Mesenchymal stem cell (in vitro differentiated cells and primary cell): ENCODE data around the gene ABCA3.
A peak's percentile ranks its signal among the peaks of the same experiment; 100 is the strongest.

Source experiments
- DNase-seq: peaks from one replicate; pipeline ENCODE4 v3.0.0-alpha.2; 2013
- H2AFZ ChIP-seq: one replicate; pipeline ENCODE4 v1.6.1; 2013; ENCODE audit warnings: low read depth, mild to moderate bottlenecking, control low read depth, inconsistent platforms, low read length, moderate library complexity
- H2AK5ac ChIP-seq: 2 replicates; pipeline ENCODE4 v1.6.1; 2013; ENCODE audit warnings: low read length, moderate library complexity, mild to moderate bottlenecking, inconsistent platforms; ENCODE audit not compliant: severe bottlenecking
- H2BK120ac ChIP-seq: one replicate; pipeline ENCODE4 v1.6.1; 2013; ENCODE audit warnings: low read depth, mild to moderate bottlenecking, inconsistent platforms, low read length, moderate library complexity
- H2BK12ac ChIP-seq, 2 experiments: one replicate each; pipeline ENCODE4 v1.6.1; 2013; ENCODE audit warnings: inconsistent platforms in 2 of 2, low read length in 2 of 2, mild to moderate bottlenecking in 2 of 2, moderate library complexity in 2 of 2, control low read depth in 1 of 2
- H2BK15ac ChIP-seq: one replicate; pipeline ENCODE4 v1.6.1; 2013; ENCODE audit warnings: mild to moderate bottlenecking, low read depth, inconsistent platforms; ENCODE audit not compliant: poor library complexity, severe bottlenecking
- H2BK5ac ChIP-seq: 2 replicates; pipeline ENCODE4 v1.6.1; 2013; ENCODE audit warnings: low read depth, mild to moderate bottlenecking, low read length, control low read depth, inconsistent platforms; ENCODE audit not compliant: poor library complexity, severe bottlenecking
- H3K14ac ChIP-seq, 2 experiments: one replicate each; pipeline ENCODE4 v1.6.1; 2013; ENCODE audit warnings: inconsistent platforms in 2 of 2, low read length in 2 of 2, control low read depth in 1 of 2, mild to moderate bottlenecking in 1 of 2, moderate library complexity in 1 of 2
- H3K18ac ChIP-seq, 2 experiments: one replicate each; pipeline ENCODE4 v1.6.1; 2013; ENCODE audit warnings: inconsistent platforms in 2 of 2, low read length in 2 of 2, control low read depth in 1 of 2, low read depth in 1 of 2, mild to moderate bottlenecking in 1 of 2
- H3K23ac ChIP-seq, 2 experiments: one replicate each; pipeline ENCODE4 v1.6.1; 2013; ENCODE audit warnings: inconsistent platforms in 2 of 2, low read length in 2 of 2, mild to moderate bottlenecking in 2 of 2, moderate library complexity in 2 of 2, control low read depth in 1 of 2
- H3K27ac ChIP-seq: 2 replicates; pipeline ENCODE4 v1.5.1; 2013; ENCODE audit warnings: mild to moderate bottlenecking, moderate library complexity, low read length, control low read depth, inconsistent platforms; ENCODE audit not compliant: poor library complexity, severe bottlenecking
- H3K27me3 ChIP-seq, 2 experiments: 2 replicates each; pipeline versions ENCODE4 v1.6.1 to v1.7.0; 2013; ENCODE audit warnings: low read length in 2 of 2, mild to moderate bottlenecking in 2 of 2, moderate library complexity in 2 of 2, control low read depth in 1 of 2, inconsistent platforms in 1 of 2; ENCODE audit not compliant: control insufficient read depth in 1 of 2, insufficient read depth in 1 of 2
- H3K36me3 ChIP-seq, 2 experiments: 2 replicates each; pipeline versions ENCODE4 v1.6.1 to v1.7.0; 2013; ENCODE audit warnings: low read length in 2 of 2, control low read depth in 1 of 2, inconsistent platforms in 1 of 2, low read depth in 1 of 2, mild to moderate bottlenecking in 1 of 2; ENCODE audit not compliant: insufficient read depth in 2 of 2, control insufficient read depth in 1 of 2
- H3K4ac ChIP-seq, 2 experiments: one replicate each; pipeline ENCODE4 v1.6.1; 2013; ENCODE audit warnings: inconsistent platforms in 2 of 2, low read length in 2 of 2, mild to moderate bottlenecking in 2 of 2, moderate library complexity in 2 of 2, control low read depth in 1 of 2, low read depth in 1 of 2
- H3K4me1 ChIP-seq: 2 replicates; pipeline ENCODE4 v1.6.1; 2013; ENCODE audit warnings: low read depth, low read length, control low read depth; ENCODE audit not compliant: control insufficient read depth, insufficient read depth
- H3K4me2 ChIP-seq: 2 replicates; pipeline ENCODE4 v1.6.1; 2013; ENCODE audit warnings: low read length, mild to moderate bottlenecking, inconsistent platforms; ENCODE audit not compliant: poor library complexity, severe bottlenecking
- H3K4me3 ChIP-seq, 2 experiments: 2 replicates each; pipeline versions ENCODE4 v1.5.1 to v1.7.0; 2013; ENCODE audit warnings: low read length in 2 of 2, mild to moderate bottlenecking in 2 of 2, control low read depth in 1 of 2, low read depth in 1 of 2; ENCODE audit not compliant: insufficient read depth in 1 of 2
- H3K79me1 ChIP-seq: replicated peaks from 2 replicates; pipeline ENCODE4 v1.6.1; 2013; ENCODE audit warnings: mild to moderate bottlenecking, control low read depth, low read length, inconsistent platforms; ENCODE audit not compliant: poor library complexity, severe bottlenecking
- H3K9ac ChIP-seq: 2 replicates; pipeline ENCODE4 v1.7.0; 2013; ENCODE audit warnings: mild to moderate bottlenecking, low read length, moderate library complexity
- H3K9me3 ChIP-seq: 2 replicates; pipeline ENCODE4 v1.7.0; 2013; ENCODE audit warnings: mild to moderate bottlenecking, low read length; ENCODE audit not compliant: control insufficient read depth
- H4K8ac ChIP-seq: one replicate; pipeline ENCODE4 v1.6.1; 2013; ENCODE audit warnings: inconsistent platforms, mild to moderate bottlenecking, low read length, moderate library complexity
- H4K91ac ChIP-seq: one replicate; pipeline ENCODE4 v1.6.1; 2013; ENCODE audit warnings: mild to moderate bottlenecking, low read length, inconsistent platforms
- WGBS: methylation state at CpG from one replicate; pipeline ENCODE4 v1.1.7; 2013; ENCODE audit warnings: mixed read lengths; 5-methylcytosine and 5-hydroxymethylcytosine counted together

Gene ABCA3

GRCh38 chr16:2325181-2325580, 15.3 kb downstream of the ABCA3 start:
- no peak for DNase-seq
- peaks cover 1% of the 10 kb centered on the region for H3K4me1 ChIP-seq

GRCh38 chr16:2324296-2324859, 16.1 kb downstream of the ABCA3 start:
- Histone ChIP-seq H3K4me1 (peaks cover 1% of the 10 kb centered on the region), H3K4ac (no peak overlapping the region), H4K8ac (no peak overlapping the region), H3K4me2 (no peak overlapping the region), H2BK120ac (no peak overlapping the region), H3K23ac (no peak overlapping the region), H3K27ac (no peak overlapping the region), H2AFZ (no peak overlapping the region), H3K36me3 (no peaks in the 10 kb centered on the region), H3K79me1 (no peaks in the 10 kb centered on the region), H3K18ac (no peak overlapping the region), H3K27me3 (peaks cover 22 to 33% of the 10 kb centered on the region in 2 experiments), H3K14ac (no peak overlapping the region), H3K4me3 (peak overlapping the region in 1 of 2 experiments; percentile 27), H2BK15ac (no peak overlapping the region), H2BK12ac (no peak overlapping the region), H2AK5ac (no peak overlapping the region), H3K9ac (no peak overlapping the region), H3K9me3 (no peaks in the 10 kb centered on the region), H4K91ac (no peak overlapping the region), H2BK5ac (no peak overlapping the region)
- 85% methylated on average over 26 of the region's 26 CpGs for WGBS
- no peak for DNase-seq

More at GRCh38 chr16:2325181-2325580, 15.3 kb downstream of the ABCA3 start:
- Histone ChIP-seq H2AK5ac (no peak overlapping the region), H2BK12ac (no peak overlapping the region), H2BK120ac (no peak overlapping the region), H2BK5ac (no peak overlapping the region), H2BK15ac (no peak overlapping the region), H3K23ac (no peak overlapping the region), H3K9ac (no peak overlapping the region), H3K27me3 (peaks cover 23 to 36% of the 10 kb centered on the region in 2 experiments), H3K18ac (no peak overlapping the region), H3K9me3 (no peaks in the 10 kb centered on the region), H3K36me3 (no peaks in the 10 kb centered on the region), H3K14ac (no peak overlapping the region), H4K8ac (no peak overlapping the region), H4K91ac (no peak overlapping the region), H3K27ac (no peak overlapping the region), H3K4me2 (no peak overlapping the region), H3K79me1 (no peaks in the 10 kb centered on the region), H2AFZ (no peak overlapping the region), H3K4ac (no peak overlapping the region), H3K4me3 (no peak overlapping the region)
- WGBS: 77% methylated on average over 7 of the region's 7 CpGs

GRCh38 chr16:2323701-2324100, 16.8 kb downstream of the ABCA3 start:
- H3K4me1 ChIP-seq: peaks cover 1% of the 10 kb centered on the region
- H3K4me3 ChIP-seq: no peak overlapping the region
- no peak overlapping the region for H2BK15ac ChIP-seq
- no peak overlapping the region for H2AFZ ChIP-seq
- no peak overlapping the region for H2BK5ac ChIP-seq
- H3K36me3 ChIP-seq: no peaks in the 10 kb centered on the region
- H3K4me2 ChIP-seq: no peak overlapping the region
- H3K14ac ChIP-seq: no peak overlapping the region
- H3K79me1 ChIP-seq: no peaks in the 10 kb centered on the region
- 78% methylated on average over 8 of the region's 8 CpGs for WGBS
- no peak overlapping the region for H3K23ac ChIP-seq
- no peak overlapping the region for H4K8ac ChIP-seq
- no peak overlapping the region for H2BK12ac ChIP-seq
- no peak overlapping the region for H3K27ac ChIP-seq
- H3K27me3 ChIP-seq: peaks cover 19 to 31% of the 10 kb centered on the region in 2 experiments
- no peak for DNase-seq
- no peak overlapping the region for H4K91ac ChIP-seq
- no peaks in the 10 kb centered on the region for H3K9me3 ChIP-seq
- no peak overlapping the region for H2BK120ac ChIP-seq
- H3K9ac ChIP-seq: no peak overlapping the region
- H3K18ac ChIP-seq: no peak overlapping the region
- H3K4ac ChIP-seq: no peak overlapping the region
- H2AK5ac ChIP-seq: no peak overlapping the region

GRCh38 chr16:2319606-2320005, 20.9 kb downstream of the ABCA3 start:
- no peaks in the 10 kb centered on the region for H3K4me1 ChIP-seq
- H4K8ac ChIP-seq: no peak overlapping the region
- no peaks in the 10 kb centered on the region for H3K79me1 ChIP-seq
- H3K27ac ChIP-seq: no peak overlapping the region
- H3K18ac ChIP-seq: no peak overlapping the region
- H2BK120ac ChIP-seq: no peak overlapping the region
- H3K23ac ChIP-seq: no peak overlapping the region
- no peak overlapping the region for H2BK5ac ChIP-seq
- H3K14ac ChIP-seq: no peak overlapping the region
- H3K4me2 ChIP-seq: no peak overlapping the region
- no peak overlapping the region for H3K4ac ChIP-seq
- H4K91ac ChIP-seq: no peak overlapping the region
- H2BK15ac ChIP-seq: no peak overlapping the region
- DNase-seq: no peak
- H3K9ac ChIP-seq: no peak overlapping the region
- no peak overlapping the region for H2AK5ac ChIP-seq
- H3K36me3 ChIP-seq: no peaks in the 10 kb centered on the region
- H3K4me3 ChIP-seq: no peak overlapping the region
- H3K27me3 ChIP-seq: peaks cover 4 to 24% of the 10 kb centered on the region in 2 experiments
- H2AFZ ChIP-seq: no peak overlapping the region
- no peaks in the 10 kb centered on the region for H3K9me3 ChIP-seq
- 91% methylated on average over 20 of the region's 23 CpGs for WGBS
- no peak overlapping the region for H2BK12ac ChIP-seq
